Measurements from ENCODE around the gene CFAP92.

CFAP92 gene

GRCh38 chr3:129016720-129017483, 23.0 kb upstream of the CFAP92 start:
- peak overlapping the region; percentile 33 for H3K4me3 Mint-ChIP-seq

DNA sequence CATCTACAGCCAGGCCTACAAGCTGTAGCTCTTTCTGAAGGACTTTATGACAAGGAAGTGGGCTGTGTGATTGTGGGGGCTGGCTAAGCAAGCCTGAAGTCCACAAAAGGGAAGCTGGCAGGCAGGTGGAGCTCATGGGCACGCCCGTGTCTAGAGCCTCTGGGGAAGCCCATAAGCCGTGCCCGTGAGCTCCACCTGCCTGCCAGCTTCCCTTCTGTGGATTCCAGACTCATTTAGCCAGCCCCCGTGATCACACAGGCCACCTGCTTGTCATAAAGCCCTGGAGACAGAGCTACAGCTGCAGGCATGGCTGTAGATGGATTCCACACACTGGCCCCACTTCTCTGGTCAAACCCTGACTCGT, 22.5 kb upstream of the CFAP92 start:
- Mint-ChIP-seq H3K4me3 (peak overlapping the region; percentile 85), H3K9me3 (no peaks in the 10 kb centered on the region), H3K4me1 (peaks cover 54% of the 10 kb centered on the region), H3K27me3 (no peaks in the 10 kb centered on the region), H3K27ac (peak overlapping the region; percentile 97), H3K36me3 (no peaks in the 10 kb centered on the region)

More at GRCh38 chr3:129016720-129017483, 23.0 kb upstream of the CFAP92 start:
- Mint-ChIP-seq H3K27me3 (no peaks in the 10 kb centered on the region), H3K36me3 (no peaks in the 10 kb centered on the region), H3K27ac (peak overlapping the region; percentile 97), H3K4me1 (peaks cover 58% of the 10 kb centered on the region), H3K9me3 (no peaks in the 10 kb centered on the region)

- no peaks in the 10 kb centered on the region for H3K27me3 Mint-ChIP-seq
- H3K4me1 Mint-ChIP-seq: peaks cover 54% of the 10 kb centered on the region
- H3K9me3 Mint-ChIP-seq: no peaks in the 10 kb centered on the region
- H3K4me3 Mint-ChIP-seq: peak overlapping the region; percentile 85
- no peaks in the 10 kb centered on the region for H3K36me3 Mint-ChIP-seq
- peak overlapping the region; percentile 97 for H3K27ac Mint-ChIP-seq
These were observed 21.7 kb upstream of the CFAP92 start for GRCh38 chr3:129015388-129016105.

- peaks cover 54% of the 10 kb centered on the region for H3K4me1 Mint-ChIP-seq
- H3K36me3 Mint-ChIP-seq: no peaks in the 10 kb centered on the region
- H3K27ac Mint-ChIP-seq: peak overlapping the region; percentile 97
- no peaks in the 10 kb centered on the region for H3K27me3 Mint-ChIP-seq
- H3K4me3 Mint-ChIP-seq: peak overlapping the region; percentile 26
- H3K9me3 Mint-ChIP-seq: no peaks in the 10 kb centered on the region
These were observed 21.0 kb upstream of the CFAP92 start for GRCh38 chr3:129014793-129015345.

GRCh38 chr3:129014148-129014547, 20.3 kb upstream of the CFAP92 start:
- H3K4me3 Mint-ChIP-seq: no peak overlapping the region
- H3K27me3 Mint-ChIP-seq: no peaks in the 10 kb centered on the region
- H3K9me3 Mint-ChIP-seq: no peaks in the 10 kb centered on the region
- H3K27ac Mint-ChIP-seq: peak overlapping the region; percentile 97
- H3K4me1 Mint-ChIP-seq: peaks cover 52% of the 10 kb centered on the region
- no peaks in the 10 kb centered on the region for H3K36me3 Mint-ChIP-seq

- no peaks in the 10 kb centered on the region for H3K27me3 Mint-ChIP-seq
- no peak overlapping the region for H3K27ac Mint-ChIP-seq
- peaks cover 45% of the 10 kb centered on the region for H3K4me1 Mint-ChIP-seq
- H3K4me3 Mint-ChIP-seq: no peak overlapping the region
- no peaks in the 10 kb centered on the region for H3K9me3 Mint-ChIP-seq
- no peaks in the 10 kb centered on the region for H3K36me3 Mint-ChIP-seq
These were observed 19.6 kb upstream of the CFAP92 start for GRCh38 chr3:129013491-129013891.

DNA sequence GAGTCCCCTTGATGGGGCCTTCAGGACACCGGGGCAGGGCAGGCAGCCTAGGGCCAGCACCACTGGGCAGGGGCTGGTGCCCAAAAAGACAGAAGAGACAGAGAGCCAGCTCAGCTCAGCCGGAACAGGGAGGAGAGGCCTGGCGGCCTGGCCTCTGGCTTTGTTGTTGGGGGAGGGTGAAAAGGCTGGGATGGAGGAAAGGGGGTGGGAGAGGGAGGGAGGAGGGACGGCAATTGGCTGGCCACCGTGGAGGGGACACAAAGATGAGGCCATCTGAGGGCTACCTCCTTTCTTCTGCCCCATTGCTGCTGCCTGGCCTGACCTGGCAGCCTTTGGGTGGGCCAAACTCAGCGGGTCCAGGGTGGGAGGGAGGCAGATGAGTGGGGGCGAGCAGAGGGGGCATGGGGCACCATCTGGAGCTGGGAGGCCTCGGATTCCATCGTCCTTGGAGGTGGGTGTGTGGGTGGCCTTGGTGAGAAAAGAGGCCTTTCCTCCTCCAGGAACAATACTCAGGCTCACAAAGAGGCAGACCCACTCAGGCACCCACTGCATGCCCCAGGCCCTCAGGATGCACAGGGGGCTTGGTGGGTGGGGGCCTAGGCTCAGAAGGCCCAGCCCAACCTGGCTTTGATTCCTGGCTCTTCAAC, 16.6 kb upstream of the CFAP92 start:
- Mint-ChIP-seq H3K27me3 (no peaks in the 10 kb centered on the region), H3K9me3 (no peaks in the 10 kb centered on the region), H3K4me1 (peaks cover 24% of the 10 kb centered on the region), H3K27ac (peak overlapping the region; percentile 51), H3K4me3 (no peak overlapping the region), H3K36me3 (no peaks in the 10 kb centered on the region)

- Mint-ChIP-seq H3K4me3 (no peak overlapping the region), H3K27me3 (no peaks in the 10 kb centered on the region), H3K27ac (no peak overlapping the region)
These were observed 15.4 kb upstream of the CFAP92 start for GRCh38 chr3:129009266-129009665.

GRCh38 chr3:129007792-129008191, 13.9 kb upstream of the CFAP92 start:
- H3K4me3 Mint-ChIP-seq: no peak overlapping the region
- H3K36me3 Mint-ChIP-seq: peaks cover 2% of the 10 kb centered on the region
- H3K27me3 Mint-ChIP-seq: peaks cover 5% of the 10 kb centered on the region
- H3K27ac Mint-ChIP-seq: peak overlapping the region; percentile 60
- H3K4me1 Mint-ChIP-seq: peaks cover 33% of the 10 kb centered on the region
- H3K9me3 Mint-ChIP-seq: no peaks in the 10 kb centered on the region

More at GRCh38 chr3:129009266-129009665, 15.4 kb upstream of the CFAP92 start:
- no peaks in the 10 kb centered on the region for H3K9me3 Mint-ChIP-seq
- H3K36me3 Mint-ChIP-seq: no peaks in the 10 kb centered on the region
- H3K4me1 Mint-ChIP-seq: peaks cover 22% of the 10 kb centered on the region

DNA sequence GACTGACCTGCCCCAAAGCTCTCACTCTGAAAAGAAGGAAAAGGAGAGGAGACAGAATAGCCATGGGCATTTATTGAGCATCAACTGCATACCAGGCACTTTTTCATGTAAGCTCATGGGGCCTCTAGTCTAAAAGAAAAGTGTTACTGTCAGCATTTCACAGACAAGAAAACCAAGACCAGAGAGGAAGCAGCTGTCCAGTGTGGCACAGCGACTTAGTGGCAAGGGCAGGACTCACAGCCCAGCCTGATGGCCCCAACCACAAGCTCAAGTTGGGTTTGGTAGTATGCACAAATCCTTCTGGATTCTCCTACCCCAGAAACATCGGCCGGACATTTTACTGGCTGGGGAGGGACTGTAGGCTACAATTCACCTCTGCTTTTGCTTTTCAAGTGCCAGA, 13.0 kb upstream of the CFAP92 start:
- Mint-ChIP-seq H3K27me3 (peaks cover 12% of the 10 kb centered on the region), H3K4me1 (peaks cover 35% of the 10 kb centered on the region), H3K27ac (no peak overlapping the region), H3K36me3 (peaks cover 2% of the 10 kb centered on the region), H3K9me3 (no peaks in the 10 kb centered on the region), H3K4me3 (no peak overlapping the region)

- H3K27ac Mint-ChIP-seq: peak overlapping the region; percentile 64
- peaks cover 2% of the 10 kb centered on the region for H3K36me3 Mint-ChIP-seq
- H3K4me1 Mint-ChIP-seq: peaks cover 35% of the 10 kb centered on the region
- H3K27me3 Mint-ChIP-seq: peaks cover 12% of the 10 kb centered on the region
- no peaks in the 10 kb centered on the region for H3K9me3 Mint-ChIP-seq
- no peak overlapping the region for H3K4me3 Mint-ChIP-seq
These were observed 11.8 kb upstream of the CFAP92 start for GRCh38 chr3:129005526-129006303.

DNA sequence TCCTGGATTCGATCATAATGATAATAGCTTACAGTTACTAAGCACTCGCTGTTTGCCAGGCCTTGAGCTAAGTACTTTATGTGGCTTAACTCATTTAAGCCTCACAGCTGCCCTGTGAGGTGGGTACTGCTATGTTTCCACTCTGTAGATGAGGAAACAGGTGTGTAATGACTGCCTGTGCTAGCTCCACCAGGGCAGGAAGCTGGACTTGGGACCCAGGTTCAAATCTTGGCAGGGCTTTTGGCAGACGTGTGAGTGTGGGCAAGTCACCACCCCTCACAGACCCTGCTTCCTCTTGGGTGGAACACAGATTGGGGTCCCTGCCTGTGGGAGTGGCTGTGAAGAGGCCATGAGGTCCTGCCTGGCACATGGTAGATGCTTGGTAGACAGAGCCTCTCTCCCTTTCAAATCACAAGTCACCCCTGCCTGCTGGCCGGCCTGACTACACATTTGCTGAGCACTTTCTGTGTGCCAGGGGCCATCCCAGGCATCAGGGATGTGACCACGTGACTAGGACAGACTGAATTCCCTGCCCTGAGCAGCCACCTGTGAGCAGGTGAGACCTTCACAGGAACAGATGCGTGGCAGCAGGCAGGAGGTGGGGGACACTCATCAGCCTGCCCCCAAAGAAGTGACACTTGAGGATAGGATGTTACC, 10.9 kb upstream of the CFAP92 start:
- Mint-ChIP-seq H3K9me3 (no peaks in the 10 kb centered on the region), H3K4me3 (peak overlapping the region; percentile 52), H3K27ac (no peak overlapping the region), H3K27me3 (peaks cover 14% of the 10 kb centered on the region), H3K4me1 (peaks cover 35% of the 10 kb centered on the region), H3K36me3 (peaks cover 2% of the 10 kb centered on the region)

GRCh38 chr3:129003578-129004112, 9.8 kb upstream of the CFAP92 start:
- H3K27ac Mint-ChIP-seq: no peak overlapping the region
- H3K27me3 Mint-ChIP-seq: peaks cover 14% of the 10 kb centered on the region
- H3K4me3 Mint-ChIP-seq: peak overlapping the region; percentile 77
- H3K9me3 Mint-ChIP-seq: no peaks in the 10 kb centered on the region
- peaks cover 41% of the 10 kb centered on the region for H3K4me1 Mint-ChIP-seq
- H3K36me3 Mint-ChIP-seq: peaks cover 2% of the 10 kb centered on the region

Data from activated naive CD4-positive, alpha-beta T cell treated with anti-CD3 and anti-CD28 coated beads, Interleukin-2, amount 50 U/mL, for 24 hours (primary cell).